GM23248 (cell line): ENCODE results near the gene TERC. TPM values are rescaled to one million over a fixed set of nuclear protein-coding genes. Genes with fewer than 3 reads are reported as not detected.

Experiments used
- DNase-seq: peaks from one replicate; pipeline ENCODE4 v3.0.0-alpha.2; 2015
- H2AFZ ChIP-seq: fragments of 200-600 bp; sonication (generic); 2 replicates; pipeline ENCODE4 v1.6.1; 2016; ENCODE audit warnings: antibody characterized with exemption
- H3F3A ChIP-seq: fragments of 200-600 bp; sonication (generic); 2 replicates; pipeline ENCODE4 v1.6.1; 2016; ENCODE audit warnings: mild to moderate bottlenecking, antibody characterized with exemption, mixed run types; ENCODE audit not compliant: insufficient read depth
- H3K27ac ChIP-seq: fragments of 200-600 bp; sonication (generic); 2 replicates; pipeline ENCODE4 v1.5.1; 2016; ENCODE audit warnings: mild to moderate bottlenecking
- H3K27me3 ChIP-seq: fragments of 200-600 bp; sonication (generic); replicated peaks from 2 replicates; pipeline ENCODE4 v1.6.1; 2016; ENCODE audit warnings: mild to moderate bottlenecking; ENCODE audit not compliant: insufficient read depth
- H3K36me3 ChIP-seq: fragments of 200-600 bp; sonication (generic); 2 replicates; pipeline ENCODE4 v1.6.1; 2016; ENCODE audit warnings: low read depth, mild to moderate bottlenecking
- H3K4me1 ChIP-seq: fragments of 200-600 bp; sonication (generic); 2 replicates; pipeline ENCODE4 v1.6.1; 2016; ENCODE audit warnings: mild to moderate bottlenecking; ENCODE audit not compliant: insufficient read depth
- H3K4me2 ChIP-seq: fragments of 200-600 bp; sonication (generic); one replicate; pipeline ENCODE4 v1.6.1; 2016; ENCODE audit warnings: mild to moderate bottlenecking; ENCODE audit not compliant: unreplicated experiment
- H3K4me3 ChIP-seq: fragments of 200-600 bp; sonication (generic); 2 replicates; pipeline ENCODE4 v1.5.1; 2016; ENCODE audit warnings: mild to moderate bottlenecking
- H3K79me2 ChIP-seq: fragments of 200-600 bp; sonication (generic); 2 replicates; pipeline ENCODE4 v1.6.1; 2016; ENCODE audit warnings: mild to moderate bottlenecking; ENCODE audit not compliant: insufficient read depth
- H3K9ac ChIP-seq: fragments of 200-600 bp; sonication (generic); 2 replicates; pipeline ENCODE4 v1.6.1; 2016; ENCODE audit warnings: mild to moderate bottlenecking
- H3K9me2 ChIP-seq: fragments of 200-600 bp; sonication (generic); 2 replicates; pipeline ENCODE4 v1.6.1; 2016; ENCODE audit warnings: mixed run types, mild to moderate bottlenecking, moderate library complexity; ENCODE audit not compliant: insufficient read depth
- H3K9me3 ChIP-seq: fragments of 200-600 bp; sonication (generic); one replicate; pipeline ENCODE4 v1.6.1; 2017; ENCODE audit warnings: low read depth
- H4K20me1 ChIP-seq: fragments of 200-600 bp; sonication (generic); 2 replicates; pipeline ENCODE4 v1.6.0; 2016; ENCODE audit not compliant: insufficient read depth
- EZH2 ChIP-seq: fragments of 200-600 bp; sonication (generic); IDR thresholded peaks from 2 replicates; pipeline ENCODE4 v1.6.1; 2018; ENCODE audit warnings: antibody characterized with exemption, mild to moderate bottlenecking; ENCODE audit not compliant: insufficient read depth, poor library complexity, severe bottlenecking
- EZH2phosphoT487 ChIP-seq: fragments of 200-600 bp; sonication (generic); IDR thresholded peaks from 2 replicates; pipeline ENCODE4 v1.6.1; 2018; ENCODE audit warnings: antibody characterized with exemption, moderate library complexity, mild to moderate bottlenecking, low read depth; ENCODE audit not compliant: insufficient read depth
- WGBS, 2 experiments: methylation state at CpG; one replicate each; pipeline ENCODE4 v1.1.6; 2015 to 2017; ENCODE audit warnings: low lambda C conversion rate in 2 of 2, low coverage in 1 of 2; ENCODE audit errors: missing lambda C conversion rate in 2 of 2; 5-methylcytosine and 5-hydroxymethylcytosine counted together
- in situ Hi-C: fragments of 300-500 bp; cut with MboI; formaldehyde crosslinking; loops from 2 replicates; pipeline ENCODE4 v1.15.0; 2020
- polyA plus RNA-seq: library from polyadenylated mRNA; unstranded; fragments of >200 nt; fragmentation: Nextera tagmentation; extraction: Ambion mirVana; gene quantifications from 2 replicates; pipeline ENCODE4 v1.2.1, GENCODE V29; 2016
- total RNA-seq: library from RNA; depleted of rRNA; stranded (reverse); fragments of >200 nt; shearing (Covaris generic); gene quantifications from 2 replicates; pipeline ENCODE4 v1.2.3, GENCODE V29; 2014

Gene TERC
- total and polyA plus RNA-seq, 2 experiments from 2014 or later, result 59.2 TPM; not detected in 1

GRCh38 chr3:169772897-169773816 is 8.3 kb upstream of the TERC start, which contains the start of gene MYNN:
TSS of gene MYNN (plus strand) at chr3:169773396. CDS start at chr3:169774296, 900 bp downstream.
- no peak for TF ChIP-seq EZH2
- TF ChIP-seq EZH2phosphoT487, result no peak
- Histone ChIP-seq H3K9me3 (no peaks in the 10 kb centered on the region), H3K79me2 (peaks cover 48% of the 10 kb centered on the region), H4K20me1 (no peaks in the 10 kb centered on the region), H3K4me1 (peaks cover 22% of the 10 kb centered on the region), H2AFZ (peak within 1 kb of the TSS; percentile 100), H3F3A (peaks cover 20% of the 10 kb centered on the region), H3K9me2 (no peaks in the 10 kb centered on the region), H3K27ac (peak within 1 kb of the TSS; percentile 96), H3K27me3 (no peaks in the 10 kb centered on the region), H3K4me3 (peak within 1 kb of the TSS; percentile 98), H3K36me3 (peaks cover 37% of the 10 kb centered on the region), H3K4me2 (peak within 1 kb of the TSS; percentile 89), H3K9ac (peak within 1 kb of the TSS; percentile 93)
- 1% methylated on average over 48 to 61 of the region's 61 CpGs for WGBS, 2 experiments
- DNase-seq, result peak; percentile 96
- in situ Hi-C loops, result no loop called here

- no peak for TF ChIP-seq EZH2phosphoT487
- no peaks in the 10 kb centered on the region for H3K27me3 ChIP-seq
- peak overlapping the region; percentile 89 for H3K4me2 ChIP-seq
- no peaks in the 10 kb centered on the region for H3K9me2 ChIP-seq
- DNase-seq, result peak; percentile 85
- peaks cover 22% of the 10 kb centered on the region for H3K4me1 ChIP-seq
- H4K20me1 ChIP-seq, result no peaks in the 10 kb centered on the region
- peak overlapping the region; percentile 96 for H3K27ac ChIP-seq
- H3K36me3 ChIP-seq, result peaks cover 30% of the 10 kb centered on the region
- H3K9ac ChIP-seq, result peak overlapping the region; percentile 93
- H3K9me3 ChIP-seq, result no peaks in the 10 kb centered on the region
- H2AFZ ChIP-seq, result peak overlapping the region; percentile 100
- H3F3A ChIP-seq, result peaks cover 20% of the 10 kb centered on the region
- 0 to 2% methylated on average over 15 of the region's 15 CpGs for WGBS, 2 experiments
- in situ Hi-C loops, result no loop called here
- H3K79me2 ChIP-seq, result peaks cover 41% of the 10 kb centered on the region
- H3K4me3 ChIP-seq, result peak overlapping the region; percentile 98
Observed at GRCh38 chr3:169772305-169772896, 7.5 kb upstream of the TERC start.

- in situ Hi-C loops, result no loop called here
- peaks cover 22% of the 10 kb centered on the region for H3K4me1 ChIP-seq
- WGBS, 2 experiments, result 1% methylated on average over 27 of the region's 27 CpGs
- H3F3A ChIP-seq, result peaks cover 20% of the 10 kb centered on the region
- H3K9me2 ChIP-seq, result no peaks in the 10 kb centered on the region
- peak overlapping the region; percentile 96 for H3K27ac ChIP-seq
- H3K9ac ChIP-seq, result peak overlapping the region; percentile 93
- DNase-seq, result peak; percentile 75
- peak overlapping the region; percentile 98 for H3K4me3 ChIP-seq
- H4K20me1 ChIP-seq, result no peaks in the 10 kb centered on the region
- no peaks in the 10 kb centered on the region for H3K27me3 ChIP-seq
- peak overlapping the region; percentile 89 for H3K4me2 ChIP-seq
- TF ChIP-seq EZH2phosphoT487, result no peak
- TF ChIP-seq EZH2, result no peak
- peaks cover 24% of the 10 kb centered on the region for H3K36me3 ChIP-seq
- peaks cover 34% of the 10 kb centered on the region for H3K79me2 ChIP-seq
- peak overlapping the region; percentile 100 for H2AFZ ChIP-seq
- H3K9me3 ChIP-seq, result no peaks in the 10 kb centered on the region
Observed at GRCh38 chr3:169771497-169772304, 6.8 kb upstream of the TERC start.
